Smooth muscle cell (in vitro differentiated cells): Measurements from ENCODE around the gene IL32. TPM values are rescaled to one million over a fixed set of nuclear protein-coding genes. Genes with fewer than 3 reads are reported as not detected.

ENCODE experiments used
- DNase-seq: peaks from one replicate; lab custom pipeline; 2025; ENCODE audit not compliant: unreplicated experiment; lab: John Stamatoyannopoulos, UW
- H2AFZ ChIP-seq: fragments of 200-600 bp; sonication (generic); 2 replicates; pipeline ENCODE4 v1.6.0; 2016; ENCODE audit warnings: antibody characterized with exemption, low read depth, mild to moderate bottlenecking
- H3F3A ChIP-seq: fragments of 200-600 bp; sonication (generic); 2 replicates; pipeline ENCODE4 v1.6.0; 2017; ENCODE audit warnings: antibody characterized with exemption, low read depth
- H3K27ac ChIP-seq: fragments of 200-600 bp; sonication (generic); 2 replicates; pipeline ENCODE4 v1.5.1; 2016; ENCODE audit warnings: low read depth, mild to moderate bottlenecking
- H3K27me3 ChIP-seq: fragments of 200-600 bp; sonication (generic); 2 replicates; pipeline ENCODE4 v1.6.1; 2016; ENCODE audit warnings: low read depth, mild to moderate bottlenecking
- H3K36me3 ChIP-seq: fragments of 200-600 bp; sonication (generic); 2 replicates; pipeline ENCODE4 v1.5.1; 2016; ENCODE audit warnings: low read depth
- H3K4me1 ChIP-seq: fragments of 200-600 bp; sonication (generic); 2 replicates; pipeline ENCODE4 v1.5.1; 2016; ENCODE audit warnings: low read depth
- H3K4me2 ChIP-seq: fragments of 200-600 bp; sonication (generic); 2 replicates; pipeline ENCODE4 v1.6.0; 2016; ENCODE audit warnings: mild to moderate bottlenecking
- H3K4me3 ChIP-seq: fragments of 200-600 bp; sonication (generic); 2 replicates; pipeline ENCODE4 v1.5.1; 2016; ENCODE audit warnings: mild to moderate bottlenecking
- H3K79me2 ChIP-seq: fragments of 200-600 bp; sonication (generic); 2 replicates; pipeline ENCODE4 v1.6.0; 2016; ENCODE audit warnings: low read depth, mild to moderate bottlenecking
- H3K9ac ChIP-seq: fragments of 200-600 bp; sonication (generic); 2 replicates; pipeline ENCODE4 v1.6.0; 2016; ENCODE audit warnings: low read depth
- H3K9me3 ChIP-seq: fragments of 200-600 bp; sonication (generic); replicated peaks from 2 replicates; pipeline ENCODE4 v1.5.1; 2016; ENCODE audit warnings: low read depth
- H4K20me1 ChIP-seq: fragments of 200-600 bp; sonication (generic); 2 replicates; pipeline ENCODE4 v1.6.0; 2016; ENCODE audit warnings: low read depth
- CTCF ChIP-seq: fragments of 200-600 bp; sonication (generic); IDR thresholded peaks from 2 replicates; pipeline ENCODE4 v1.5.1; 2017; ENCODE audit warnings: borderline replicate concordance, mild to moderate bottlenecking, antibody characterized with exemption; ENCODE audit not compliant: insufficient read depth, poor library complexity, severe bottlenecking
- WGBS: methylation state at CpG from one replicate; pipeline ENCODE4 v1.1.7; 2016; ENCODE audit warnings: low lambda C conversion rate; 5-methylcytosine and 5-hydroxymethylcytosine counted together
- polyA plus RNA-seq: library from polyadenylated mRNA; unstranded; fragments of >200 nt; fragmentation: Nextera tagmentation; extraction: Ambion mirVana; gene quantifications from 2 replicates; pipeline ENCODE4 v1.2.1, GENCODE V29; 2016
- total RNA-seq: library from RNA; depleted of rRNA; stranded (reverse); fragments of >200 nt; gene quantifications from 2 replicates; pipeline ENCODE4 v1.2.3, GENCODE V29; 2014

The IL32 gene
- total and polyA plus RNA-seq, 2 experiments from 2014 or later: 26.3 to 27.7 TPM

GRCh38 chr16:3022684-3023414 is 42.6 kb upstream of the IL32 start:
- Histone ChIP-seq H3K9me3 (no peaks in the 10 kb centered on the region), H3F3A (peaks cover 3% of the 10 kb centered on the region), H3K79me2 (no peaks in the 10 kb centered on the region), H3K36me3 (no peaks in the 10 kb centered on the region), H3K9ac (peak overlapping the region; percentile 99), H3K4me2 (peak overlapping the region; percentile 93), H3K4me1 (peaks cover 17% of the 10 kb centered on the region), H2AFZ (no peak overlapping the region), H3K27me3 (no peaks in the 10 kb centered on the region), H4K20me1 (peaks cover 51% of the 10 kb centered on the region), H3K4me3 (peak overlapping the region; percentile 86), H3K27ac (peak overlapping the region; percentile 100)
- no peak for DNase-seq
- TF ChIP-seq CTCF: no peak
- 20% methylated on average over 6 of the region's 8 CpGs for WGBS

- Histone ChIP-seq H3K9ac (peak overlapping the region; percentile 99), H3K79me2 (no peaks in the 10 kb centered on the region), H3F3A (no peaks in the 10 kb centered on the region), H2AFZ (no peak overlapping the region), H3K4me3 (peak overlapping the region; percentile 86), H3K36me3 (no peaks in the 10 kb centered on the region), H3K9me3 (no peaks in the 10 kb centered on the region), H3K4me2 (peak overlapping the region; percentile 93), H3K27ac (peak overlapping the region; percentile 100), H3K4me1 (peaks cover 17% of the 10 kb centered on the region), H4K20me1 (peaks cover 56% of the 10 kb centered on the region), H3K27me3 (no peaks in the 10 kb centered on the region)
- DNase-seq: no peak
- WGBS: 18% methylated on average over 2 of the region's 6 CpGs
- no peak for TF ChIP-seq CTCF
Observed at GRCh38 chr16:3023415-3023668, 42.1 kb upstream of the IL32 start.

- peak; percentile 89 for DNase-seq
- peak within 1 kb of the TSS; percentile 86 for H3K4me3 ChIP-seq
- no peak within 1 kb of the TSS for H2AFZ ChIP-seq
- H3F3A ChIP-seq: no peaks in the 10 kb centered on the region
- no peaks in the 10 kb centered on the region for H3K9me3 ChIP-seq
- peak within 1 kb of the TSS; percentile 100 for H3K27ac ChIP-seq
- 2% methylated on average over 65 of the region's 69 CpGs for WGBS
- peaks cover 61% of the 10 kb centered on the region for H4K20me1 ChIP-seq
- H3K4me2 ChIP-seq: peak within 1 kb of the TSS; percentile 93
- no peaks in the 10 kb centered on the region for H3K27me3 ChIP-seq
- TF ChIP-seq CTCF: no peak
- H3K4me1 ChIP-seq: peaks cover 17% of the 10 kb centered on the region
- H3K36me3 ChIP-seq: no peaks in the 10 kb centered on the region
- peak within 1 kb of the TSS; percentile 99 for H3K9ac ChIP-seq
- no peaks in the 10 kb centered on the region for H3K79me2 ChIP-seq
Observed at GRCh38 chr16:3023669-3024478, 41.6 kb upstream of the IL32 start, which contains the start of the genes HCFC1R1 and THOC6. Gene HCFC1R1, minus strand, starts transcription at chr16:3023942. Its CDS starts 1 bp downstream, at chr16:3023941. Gene THOC6, plus strand, starts transcription at chr16:3024035. Its CDS starts 292 bp downstream, at chr16:3024327.
